ENCODE results near the gene PRKD2.
"Not testable (repeated sequence)": the region's sequence is repeated elsewhere in the genome, so short reads cannot be mapped to it uniquely, and the experiment has no call there.

The PRKD2 gene

GRCh38 chr19:46717034-46717715 is at the start of gene PRKD2:
Gene PRKD2, minus strand, starts transcription at chr19:46717114. Its CDS starts 744 bp downstream, at chr19:46716370.
- DNase-seq = peak; percentile 82 to 86

DNA sequence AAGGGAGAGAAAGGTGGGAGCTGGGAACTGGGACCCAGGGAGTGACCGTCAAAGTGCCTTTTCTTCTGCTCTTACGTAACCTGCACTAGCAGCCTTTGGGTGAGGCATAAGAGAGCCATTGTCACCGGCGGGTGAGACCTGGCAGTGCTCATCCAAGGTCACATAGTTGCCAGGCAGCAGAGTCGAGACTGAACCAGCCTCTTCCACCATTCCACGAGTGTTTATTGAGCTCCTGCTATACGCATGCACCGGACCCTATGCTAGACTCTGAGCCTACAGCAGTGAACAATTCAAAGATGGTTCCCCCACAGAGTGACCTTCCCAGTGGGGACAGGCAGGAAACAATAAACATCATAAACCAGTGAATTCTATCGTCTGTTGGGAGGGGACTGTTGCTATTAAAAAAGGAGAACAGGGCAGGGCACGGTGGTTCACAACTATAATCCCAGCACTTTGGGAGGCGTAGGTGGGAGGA is 47.9 kb upstream of the PRKD2 start:
- DNase-seq = no peak

- DNase-seq = no peak
Measured at GRCh38 chr19:46762245-46762890, 45.5 kb upstream of the PRKD2 start.

- DNase-seq = no peak
Measured at GRCh38 chr19:46761418-46761831, 44.5 kb upstream of the PRKD2 start.

DNA sequence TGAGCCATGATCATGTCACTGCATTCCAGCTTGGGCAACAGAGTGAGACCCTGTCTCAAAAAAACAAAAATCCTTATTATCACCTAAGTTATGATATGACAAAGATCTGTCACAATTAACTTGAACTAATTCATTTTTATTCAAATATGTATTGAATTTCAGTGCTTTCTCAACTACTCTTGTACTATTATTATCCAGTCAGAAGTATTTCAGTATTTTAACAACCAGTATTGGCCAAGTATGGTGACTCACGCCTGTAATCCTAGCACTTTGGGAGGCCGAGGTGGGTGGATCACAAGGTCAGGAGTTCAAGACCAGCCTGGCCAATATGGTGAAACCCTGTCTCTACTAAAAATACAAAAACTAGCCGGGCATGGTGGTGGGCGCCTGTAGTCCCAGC is 44.0 kb upstream of the PRKD2 start:
- not testable (repeated sequence) for DNase-seq

DNA sequence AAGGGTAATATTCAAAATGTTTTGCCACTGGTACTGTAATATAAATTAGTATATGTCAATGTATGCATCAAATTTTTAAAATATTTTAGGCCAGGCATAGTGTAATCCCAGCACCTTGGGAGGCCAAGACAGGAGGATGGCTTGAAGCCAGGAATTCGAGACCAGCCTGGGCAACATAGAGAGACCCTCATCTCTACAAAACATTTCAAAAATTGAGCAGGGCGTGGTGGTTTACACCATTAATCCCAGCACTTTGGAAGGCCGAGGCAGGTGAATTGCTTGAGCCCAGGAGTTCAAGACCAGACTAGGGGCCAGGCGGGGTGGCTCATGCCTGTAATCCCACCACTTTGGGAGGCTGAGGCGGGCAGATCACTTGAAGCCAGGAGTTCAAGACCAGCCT is 43.4 kb upstream of the PRKD2 start:
- no peak for DNase-seq

- no peak for DNase-seq
Measured at GRCh38 chr19:46759817-46760333, 43.0 kb upstream of the PRKD2 start.

DNA sequence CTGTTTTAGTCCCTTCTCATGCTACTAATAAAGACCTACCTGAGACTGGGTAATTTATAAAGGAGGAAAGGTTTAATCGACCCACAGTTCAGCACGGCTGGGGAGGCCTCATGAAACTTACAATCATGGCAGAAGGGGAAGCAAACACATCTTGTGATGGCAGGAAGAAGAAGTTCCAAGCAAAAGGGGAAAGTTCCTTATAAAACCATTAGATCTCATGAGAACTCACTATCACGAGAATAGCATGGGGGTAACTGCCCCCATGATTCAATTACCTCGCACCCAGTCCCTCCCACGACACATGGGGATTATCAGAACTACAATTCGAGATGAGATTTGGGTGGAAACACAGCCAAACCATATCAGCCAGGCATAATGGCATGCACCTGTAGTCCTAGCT is 42.3 kb upstream of the PRKD2 start:
- no peak for DNase-seq

DNA sequence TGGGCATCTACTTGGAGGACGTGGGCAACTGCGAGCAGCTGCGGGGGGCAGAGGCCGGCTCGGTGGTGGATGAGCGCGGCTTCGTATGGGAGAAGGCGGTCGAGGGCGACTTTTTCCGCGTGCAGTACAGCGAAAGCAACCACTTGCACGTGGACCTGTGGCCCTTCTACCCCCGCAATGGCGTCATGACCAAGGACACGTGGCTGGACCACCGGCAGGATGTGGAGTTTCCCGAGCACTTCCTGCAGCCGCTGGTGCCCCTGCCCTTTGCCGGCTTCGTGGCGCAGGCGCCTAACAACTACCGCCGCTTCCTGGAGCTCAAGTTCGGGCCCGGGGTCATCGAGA is 39.6 kb upstream of the PRKD2 start:
- DNase-seq = no peak

DNA sequence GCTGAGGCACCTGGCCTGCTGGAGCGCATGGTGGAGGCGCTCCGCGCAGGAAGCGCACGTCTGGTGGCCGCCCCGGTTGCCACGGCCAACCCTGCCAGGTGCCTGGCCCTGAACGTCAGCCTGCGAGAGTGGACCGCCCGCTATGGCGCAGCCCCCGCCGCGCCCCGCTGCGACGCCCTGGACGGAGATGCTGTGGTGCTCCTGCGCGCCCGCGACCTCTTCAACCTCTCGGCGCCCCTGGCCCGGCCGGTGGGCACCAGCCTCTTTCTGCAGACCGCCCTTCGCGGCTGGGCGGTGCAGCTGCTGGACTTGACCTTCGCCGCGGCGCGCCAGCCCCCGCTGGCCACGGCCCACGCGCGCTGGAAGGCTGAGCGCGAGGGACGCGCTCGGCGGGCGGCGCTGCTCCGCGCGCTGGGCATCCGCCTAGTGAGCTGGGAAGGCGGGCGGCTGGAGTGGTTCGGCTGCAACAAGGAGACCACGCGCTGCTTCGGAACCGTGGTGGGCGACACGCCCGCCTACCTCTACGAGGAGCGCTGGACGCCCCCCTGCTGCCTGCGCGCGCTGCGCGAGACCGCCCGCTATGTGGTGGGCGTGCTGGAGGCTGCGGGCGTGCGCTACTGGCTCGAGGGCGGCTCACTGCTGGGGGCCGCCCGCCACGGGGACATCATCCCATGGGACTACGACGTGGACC is 39.1 kb upstream of the PRKD2 start:
- DNase-seq = no peak

- DNase-seq = no peak
Measured at GRCh38 chr19:46755077-46755852, 38.4 kb upstream of the PRKD2 start.

- peak; percentile 73 to 75 for DNase-seq
Measured at GRCh38 chr19:46753420-46754155, 36.7 kb upstream of the PRKD2 start.

- DNase-seq = peak; percentile 74 to 79
Measured at GRCh38 chr19:46748325-46749109, 31.6 kb upstream of the PRKD2 start.

- DNase-seq = peak; percentile 61 to 68
Measured at GRCh38 chr19:46746281-46747057, 29.6 kb upstream of the PRKD2 start, which contains the start of gene STRN4. Gene STRN4, minus strand, starts transcription at chr19:46746450. Its CDS starts 20 bp downstream, at chr19:46746430.

DNA sequence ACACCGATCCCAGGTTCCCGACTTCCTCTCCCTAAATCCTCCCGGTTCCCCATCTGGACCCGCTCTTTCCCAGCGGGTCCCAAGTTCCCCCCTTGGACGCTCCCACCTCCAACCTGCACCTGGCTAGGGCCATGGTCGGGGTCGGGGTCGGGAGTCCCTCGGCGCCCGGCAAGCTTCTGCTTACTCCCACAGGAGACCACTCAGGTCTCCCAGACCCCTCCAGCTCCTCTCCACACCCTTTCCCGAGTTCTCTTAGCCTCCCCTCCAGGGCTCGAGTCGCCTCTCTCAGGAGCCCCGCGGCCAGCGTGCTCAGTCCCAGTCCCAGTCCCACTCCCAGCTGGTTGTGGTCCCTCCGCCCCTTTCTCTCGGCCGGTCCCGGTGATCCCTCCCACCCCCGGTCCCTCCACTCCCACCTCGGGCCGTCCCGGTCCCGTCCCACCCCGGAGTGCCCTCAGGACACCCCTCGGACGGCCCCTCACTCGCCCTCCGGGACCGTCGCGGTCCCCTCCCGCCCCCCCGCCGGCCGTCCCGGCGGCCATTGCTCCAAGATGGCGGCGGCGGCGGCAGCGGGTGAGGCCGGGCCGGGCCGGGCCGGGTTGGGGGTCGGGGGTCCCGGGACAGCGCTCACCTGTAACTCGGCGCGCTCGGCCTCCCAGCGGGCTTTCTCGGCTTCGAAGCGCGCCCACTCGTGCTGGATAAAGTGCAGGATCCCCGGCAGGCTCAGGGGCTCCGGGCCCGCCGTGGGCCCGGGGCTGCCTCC is 28.8 kb upstream of the PRKD2 start, which contains the start of gene FKRP:
FKRP (plus strand) TSS at position 537 of the 760 bp plus-strand sequence. CDS start 9,394 bp downstream, outside the sequence.
- DNase-seq = peak in 1 of 2 donors; percentile 31

DNA sequence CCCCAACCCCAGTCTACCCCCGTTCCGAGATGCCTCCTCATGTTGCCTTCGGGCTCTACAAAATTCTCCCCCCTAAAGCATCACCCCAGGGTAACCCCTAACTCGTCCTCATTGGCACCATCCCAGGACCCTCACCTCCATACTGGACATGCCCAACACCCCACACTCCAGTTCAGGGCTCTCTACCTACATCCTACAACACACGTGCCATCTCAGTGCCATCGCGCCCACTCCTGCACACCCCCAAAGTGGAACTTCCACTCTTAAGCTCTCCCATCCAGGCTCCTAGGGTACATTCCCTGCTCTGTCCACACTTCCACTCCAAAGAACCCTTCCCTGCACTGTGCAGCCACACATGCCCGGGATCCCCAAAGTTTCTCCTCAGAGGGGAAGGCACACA is 28.1 kb upstream of the PRKD2 start:
- DNase-seq = no peak

GRCh38 chr19:46744005-46744691 is 27.2 kb upstream of the PRKD2 start:
- no peak for DNase-seq

DNA sequence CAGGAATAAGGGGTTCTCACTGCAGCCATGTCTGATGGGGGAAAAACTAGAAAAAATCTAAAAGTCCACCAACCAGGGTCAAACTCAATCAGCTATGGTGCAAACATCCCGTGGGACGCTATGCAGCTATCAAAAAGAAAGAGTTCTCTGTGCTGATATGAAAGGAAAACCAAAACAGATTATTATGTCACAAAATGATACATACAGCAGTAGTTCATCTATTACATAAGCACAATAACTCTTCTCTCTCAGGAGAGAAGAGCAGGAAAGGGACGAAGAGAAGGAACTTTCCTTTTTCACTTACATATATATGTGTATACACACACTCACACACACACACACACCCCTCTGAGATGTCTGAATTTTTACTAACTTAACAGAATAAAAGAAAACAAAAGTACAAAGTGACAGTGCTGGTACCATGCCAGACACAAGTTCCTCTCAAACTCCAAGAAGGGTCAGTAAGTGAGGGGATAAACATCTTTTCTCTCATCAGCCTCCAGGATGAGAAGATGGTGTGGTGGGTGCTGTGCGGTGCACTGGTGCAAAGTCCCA is 26.1 kb upstream of the PRKD2 start:
- DNase-seq = no peak

Data from CD4-positive, alpha-beta T cell treated with Interleukin-4 for 1 hour (primary cell).